Neural cell (in vitro differentiated cells): Measurements from ENCODE around the gene BCAR3. TPM values are rescaled to one million over a fixed set of nuclear protein-coding genes. Genes with fewer than 3 reads are reported as not detected.

ENCODE experiments used
- H2AFZ ChIP-seq: fragments of 200-600, 300-800 bp; sonication (generic), shearing (Covaris generic); 2 replicates; pipeline ENCODE4 v1.6.0; 2014; ENCODE audit warnings: low read depth, mild to moderate bottlenecking, antibody characterized with exemption, low read length, moderate library complexity
- H3F3A ChIP-seq: fragments of 200-600 bp; shearing (Covaris generic); 2 replicates; pipeline ENCODE4 v1.6.1; 2016; ENCODE audit warnings: mild to moderate bottlenecking, moderate library complexity, mixed read lengths, antibody characterized with exemption, low read length; ENCODE audit not compliant: insufficient read depth, poor library complexity, severe bottlenecking
- H3K27ac ChIP-seq: fragments of 200-600, 300-800 bp; sonication (generic), shearing (Covaris generic); 2 replicates; pipeline ENCODE4 v1.5.1; 2014; ENCODE audit warnings: mild to moderate bottlenecking, low read length, moderate library complexity
- H3K27me3 ChIP-seq: fragments of 300-800, 200-600 bp; sonication (generic), shearing (Covaris generic); 2 replicates; pipeline ENCODE4 v1.6.0; 2014; ENCODE audit warnings: mild to moderate bottlenecking, low read depth, low read length, moderate library complexity; ENCODE audit not compliant: insufficient read depth
- H3K36me3 ChIP-seq: fragments of 300-800, 200-600 bp; sonication (generic), shearing (Covaris generic); 2 replicates; pipeline ENCODE4 v1.5.1; 2014; ENCODE audit warnings: mild to moderate bottlenecking, antibody characterized with exemption, low read length, moderate library complexity; ENCODE audit not compliant: insufficient read depth
- H3K4me2 ChIP-seq: fragments of 300-800, 200-600 bp; sonication (generic), shearing (Covaris generic); 2 replicates; pipeline ENCODE4 v1.6.0; 2014; ENCODE audit warnings: mild to moderate bottlenecking, low read length
- H3K4me3 ChIP-seq: fragments of 300-800, 200-600 bp; sonication (generic), shearing (Covaris generic); 2 replicates; pipeline ENCODE4 v1.5.1; 2014; ENCODE audit warnings: mild to moderate bottlenecking, low read length, moderate library complexity
- H3K79me2 ChIP-seq: fragments of 200-600 bp; shearing (Covaris generic); replicated peaks from 2 replicates; pipeline ENCODE4 v1.6.0; 2014; ENCODE audit warnings: mild to moderate bottlenecking, low read length, moderate library complexity; ENCODE audit not compliant: insufficient read depth
- H3K9ac ChIP-seq: fragments of 300-800, 200-600 bp; sonication (generic), shearing (Covaris generic); 2 replicates; pipeline ENCODE4 v1.6.1; 2016; ENCODE audit warnings: mild to moderate bottlenecking, low read length, mixed read lengths
- H3K9me2 ChIP-seq: fragments of 200-600 bp; shearing (Covaris generic); 2 replicates; pipeline ENCODE4 v1.6.1; 2016; ENCODE audit warnings: mild to moderate bottlenecking, low read length, mixed read lengths; ENCODE audit not compliant: insufficient read depth
- H3K9me3 ChIP-seq: fragments of 200-600, 300-800 bp; sonication (generic), shearing (Covaris generic); 2 replicates; pipeline ENCODE4 v1.6.1; 2016; ENCODE audit warnings: mild to moderate bottlenecking, mixed run types, low read length, moderate library complexity, mixed read lengths
- H4K20me1 ChIP-seq: fragments of 200-600 bp; shearing (Covaris generic); 2 replicates; pipeline ENCODE4 v1.6.1; 2016; ENCODE audit warnings: mild to moderate bottlenecking, mixed run types; ENCODE audit not compliant: insufficient read depth
- CTCF ChIP-seq: fragments of 450-650 bp; IDR thresholded peaks from 2 replicates; pipeline ENCODE4 v1.5.1; 2014; ENCODE audit warnings: antibody characterized with exemption, mild to moderate bottlenecking, moderate library complexity; ENCODE audit not compliant: poor library complexity, severe bottlenecking
- EP300 ChIP-seq: fragments of 450-650 bp; conservative IDR thresholded peaks from 2 replicates; pipeline ENCODE4 v1.6.1; 2014; ENCODE audit warnings: antibody characterized with exemption, mild to moderate bottlenecking, moderate library complexity; ENCODE audit not compliant: poor library complexity, severe bottlenecking
- EZH2 ChIP-seq: fragments of 200-600, 300-800 bp; shearing (Covaris generic), sonication (generic); IDR thresholded peaks from 2 replicates; pipeline ENCODE4 v1.6.1; 2014; ENCODE audit warnings: antibody characterized with exemption, low read length, borderline replicate concordance, mild to moderate bottlenecking; ENCODE audit not compliant: insufficient read depth, poor library complexity, severe bottlenecking
- MXI1 ChIP-seq: fragments of 450-650 bp; conservative IDR thresholded peaks from 2 replicates; pipeline ENCODE4 v1.6.1; 2014; ENCODE audit warnings: antibody characterized with exemption, mild to moderate bottlenecking; ENCODE audit not compliant: poor library complexity, severe bottlenecking
- POLR2AphosphoS5 ChIP-seq: IDR thresholded peaks from 2 replicates; pipeline ENCODE4 v1.6.1; 2012
- RAD21 ChIP-seq: fragments of 450-650 bp; conservative IDR thresholded peaks from 2 replicates; pipeline ENCODE4 v1.6.1; 2014; ENCODE audit warnings: antibody characterized with exemption, mild to moderate bottlenecking, moderate library complexity
- REST ChIP-seq: IDR thresholded peaks from 2 replicates; pipeline ENCODE4 v1.6.1; 2012; ENCODE audit warnings: borderline replicate concordance
- SMC3 ChIP-seq: fragments of 450-650 bp; conservative IDR thresholded peaks from 2 replicates; pipeline ENCODE4 v1.6.1; 2014; ENCODE audit warnings: antibody characterized with exemption, mild to moderate bottlenecking, moderate library complexity; ENCODE audit not compliant: poor library complexity
- TAF1 ChIP-seq: IDR thresholded peaks from 2 replicates; pipeline ENCODE4 v1.6.1; 2012; ENCODE audit warnings: low read depth
- polyA plus RNA-seq: library from polyadenylated mRNA; depleted of rRNA; stranded (reverse); fragments of >200 nt; gene quantifications from 2 replicates; pipeline ENCODE4 v1.2.3, GENCODE V29; 2014

The BCAR3 gene
- polyA plus RNA-seq, 1 donor from 2014 or later, result 2.5 TPM

- H3K36me3 ChIP-seq, result no peaks in the 10 kb centered on the region
- H3K79me2 ChIP-seq, result no peaks in the 10 kb centered on the region
- H4K20me1 ChIP-seq, result no peaks in the 10 kb centered on the region
- H3K27me3 ChIP-seq, result no peaks in the 10 kb centered on the region
- H3K9ac ChIP-seq, result no peak overlapping the region
- H3K27ac ChIP-seq, result no peak overlapping the region
- H3F3A ChIP-seq, result no peaks in the 10 kb centered on the region
- no peaks in the 10 kb centered on the region for H3K9me3 ChIP-seq
- no peak overlapping the region for H3K4me3 ChIP-seq
- H3K9me2 ChIP-seq, result no peaks in the 10 kb centered on the region
- TF ChIP-seq EP300 (no peak), TAF1 (no peak), EZH2 (no peak), CTCF (no peak), MXI1 (no peak), POLR2AphosphoS5 (no peak), REST (no peak), RAD21 (no peak), SMC3 (no peak)
- H2AFZ ChIP-seq, result no peak overlapping the region
- H3K4me2 ChIP-seq, result no peak overlapping the region
Measured at GRCh38 chr1:93656491-93656890, 25.1 kb downstream of the BCAR3 start.

GRCh38 chr1:93653656-93654055, 28.0 kb downstream of the BCAR3 start:
- no peak overlapping the region for H3K9ac ChIP-seq
- no peaks in the 10 kb centered on the region for H3K9me2 ChIP-seq
- no peaks in the 10 kb centered on the region for H3K36me3 ChIP-seq
- TF ChIP-seq RAD21 (no peak), EZH2 (no peak), SMC3 (no peak), MXI1 (no peak), CTCF (no peak), REST (no peak)
- H3K4me2 ChIP-seq, result no peak overlapping the region
- H3K27ac ChIP-seq, result no peak overlapping the region
- H2AFZ ChIP-seq, result no peak overlapping the region
- no peak overlapping the region for H3K4me3 ChIP-seq
- H4K20me1 ChIP-seq, result no peaks in the 10 kb centered on the region
- no peaks in the 10 kb centered on the region for H3F3A ChIP-seq
- no peaks in the 10 kb centered on the region for H3K9me3 ChIP-seq
- no peaks in the 10 kb centered on the region for H3K27me3 ChIP-seq
- H3K79me2 ChIP-seq, result no peaks in the 10 kb centered on the region
